GM23338 (cell line): ENCODE measurements around the gene HDAC8. TPM values are rescaled to one million over a fixed set of nuclear protein-coding genes. Genes with fewer than 3 reads are reported as not detected.

Experiments
- ATAC-seq: fragments of 200-7000 bp; cut with Tn5 transposase; 3 replicates; pipeline ENCODE4 v1.9.1; 2020
- DNase-seq: peaks from one replicate; pipeline ENCODE4 v3.0.0-alpha.2; 2015; ENCODE audit warnings: low spot score
- H2AFZ ChIP-seq: fragments of 200-600 bp; sonication (generic); 2 replicates; pipeline ENCODE4 v1.8.0; 2016; ENCODE audit warnings: antibody characterized with exemption, mild to moderate bottlenecking, moderate library complexity
- H3F3A ChIP-seq: fragments of 200-600 bp; sonication (generic); replicated peaks from 2 replicates; pipeline ENCODE4 v1.8.0; 2017; ENCODE audit warnings: antibody characterized with exemption, mixed run types, low read depth
- H3K27ac ChIP-seq: fragments of 200-600 bp; sonication (generic); 2 replicates; pipeline ENCODE4 v1.6.1; 2016; ENCODE audit warnings: low read depth
- H3K27me3 ChIP-seq: fragments of 200-600 bp; sonication (generic); 2 replicates; pipeline ENCODE4 v1.8.0; 2016; ENCODE audit warnings: mild to moderate bottlenecking, mixed run types, moderate library complexity; ENCODE audit not compliant: insufficient read depth
- H3K36me3 ChIP-seq: fragments of 200-600 bp; sonication (generic); 2 replicates; pipeline ENCODE4 v1.8.0; 2016; ENCODE audit warnings: mild to moderate bottlenecking; ENCODE audit not compliant: insufficient read depth
- H3K4me1 ChIP-seq: fragments of 200-600 bp; sonication (generic); 2 replicates; pipeline ENCODE4 v1.8.0; 2016; ENCODE audit warnings: mild to moderate bottlenecking, moderate library complexity; ENCODE audit not compliant: insufficient read depth
- H3K4me2 ChIP-seq: fragments of 200-600 bp; sonication (generic); 2 replicates; pipeline ENCODE4 v1.7.1; 2017; ENCODE audit warnings: mixed run types
- H3K4me3 ChIP-seq: fragments of 200-600 bp; sonication (generic); 2 replicates; pipeline ENCODE4 v1.6.1; 2016; ENCODE audit warnings: mixed run types
- H3K79me2 ChIP-seq: fragments of 200-600 bp; sonication (generic); replicated peaks from 2 replicates; pipeline ENCODE4 v1.8.0; 2017; ENCODE audit warnings: mild to moderate bottlenecking; ENCODE audit not compliant: insufficient read depth
- H3K9me2 ChIP-seq: fragments of 200-600 bp; sonication (generic); 2 replicates; pipeline ENCODE4 v1.8.0; 2017; ENCODE audit not compliant: insufficient read depth
- H4K20me1 ChIP-seq: fragments of 200-600 bp; sonication (generic); replicated peaks from 2 replicates; pipeline ENCODE4 v1.8.0; 2017; ENCODE audit warnings: mild to moderate bottlenecking; ENCODE audit not compliant: insufficient read depth
- H3K27ac Mint-ChIP-seq: 2 replicates; pipeline ENCODE4 v1.8.0; 2020; ENCODE audit warnings: inconsistent platforms, mild to moderate bottlenecking, moderate library complexity, mixed read lengths
- H3K27me3 Mint-ChIP-seq: 3 replicates; pipeline ENCODE4 v1.8.0; 2022; ENCODE audit warnings: low read depth, mild to moderate bottlenecking, moderate library complexity, mixed read lengths, inconsistent platforms; ENCODE audit not compliant: insufficient read depth, poor library complexity
- H3K36me3 Mint-ChIP-seq: 3 replicates; pipeline ENCODE4 v1.8.0; 2021; ENCODE audit warnings: low read depth, mild to moderate bottlenecking, inconsistent platforms, moderate library complexity, mixed read lengths
- H3K4me1 Mint-ChIP-seq: 3 replicates; pipeline ENCODE4 v1.8.0; 2020; ENCODE audit warnings: mild to moderate bottlenecking, inconsistent platforms, mixed read lengths
- H3K4me3 Mint-ChIP-seq: 3 replicates; pipeline ENCODE4 v1.8.0; 2021; ENCODE audit warnings: moderate library complexity, mild to moderate bottlenecking, inconsistent platforms, mixed read lengths
- H3K9me3 Mint-ChIP-seq: 3 replicates; pipeline ENCODE4 v1.8.0; 2020; ENCODE audit warnings: moderate library complexity, mild to moderate bottlenecking, inconsistent platforms, mixed read lengths
- CREB1 ChIP-seq: fragments of 250-450 bp; sonication (Bioruptor Pico); IDR thresholded peaks from 2 replicates; pipeline ENCODE4 v1.5.0; 2020; ENCODE audit warnings: low read depth, mild to moderate bottlenecking, moderate library complexity
- EZH2 ChIP-seq: fragments of 200-600 bp; sonication (generic); IDR thresholded peaks from one replicate; pipeline ENCODE4 v1.8.0; 2017; ENCODE audit warnings: antibody characterized with exemption, mild to moderate bottlenecking, low read depth; ENCODE audit not compliant: unreplicated experiment
- EZH2phosphoT487 ChIP-seq: fragments of 200-600 bp; sonication (generic); IDR thresholded peaks from one replicate; pipeline ENCODE4 v1.8.1; 2018; ENCODE audit warnings: antibody characterized with exemption; ENCODE audit not compliant: unreplicated experiment
- JUNB ChIP-seq: IDR thresholded peaks from one replicate; pipeline ENCODE4 v1.6.1; 2016; ENCODE audit warnings: antibody characterized with exemption; ENCODE audit not compliant: unreplicated experiment
- NANOG ChIP-seq: IDR thresholded peaks from 2 replicates; pipeline ENCODE4 v1.6.1; 2016; ENCODE audit warnings: antibody characterized with exemption, borderline replicate concordance
- POLR2AphosphoS5 ChIP-seq: IDR thresholded peaks from 2 replicates; pipeline ENCODE4 v1.6.1; 2016; ENCODE audit warnings: antibody characterized with exemption, low read depth
- STAT1 ChIP-seq: IDR thresholded peaks from one replicate; pipeline ENCODE4 v1.6.1; 2016; ENCODE audit warnings: antibody characterized with exemption; ENCODE audit not compliant: unreplicated experiment
- ZNF114 ChIP-seq: fragments of 250-450 bp; sonication (Bioruptor Pico); IDR thresholded peaks from 2 replicates; pipeline ENCODE4 v1.5.0; 2020; ENCODE audit warnings: mild to moderate bottlenecking, moderate library complexity
- ZNF331 ChIP-seq: fragments of 250-450 bp; sonication (Bioruptor Pico); IDR thresholded peaks from 2 replicates; pipeline ENCODE4 v1.5.0; 2020; ENCODE audit warnings: low read depth, mild to moderate bottlenecking, moderate library complexity
- polyA plus RNA-seq: library from polyadenylated mRNA; unstranded; fragments of >200 nt; fragmentation: Nextera tagmentation; extraction: Ambion mirVana; gene quantifications from 2 replicates; pipeline ENCODE4 v1.2.1, GENCODE V29; 2016
- total RNA-seq: library from RNA; depleted of rRNA; stranded (reverse); fragments of >200 nt; shearing (Covaris generic); gene quantifications from 2 replicates; pipeline ENCODE4 v1.2.3, GENCODE V29; 2014
- TF ChIP-seq, protein P1 (sequence below): IDR thresholded peaks from one replicate; pipeline ENCODE4 v1.6.1; 2018; ENCODE audit warnings: antibody characterized with exemption; ENCODE audit not compliant: unreplicated experiment
- TF ChIP-seq, protein P2 (sequence below), 2 experiments: fragments of 200-600 bp in 1 of 2; sonication (generic) in 1 of 2; conservative IDR thresholded peaks; 2 replicates each; pipeline versions ENCODE4 v1.5.1 to v1.6.1; 2016 to 2017; ENCODE audit warnings: antibody characterized with exemption in 2 of 2, low read depth in 2 of 2, mild to moderate bottlenecking in 2 of 2, moderate library complexity in 1 of 2
- TF ChIP-seq, protein P3 (sequence below): IDR thresholded peaks from 2 replicates; pipeline ENCODE4 v1.6.1; 2016; ENCODE audit warnings: antibody characterized with exemption
- TF ChIP-seq, protein P4 (sequence below): fragments of 250-450 bp; sonication (Bioruptor Pico); IDR thresholded peaks from 2 replicates; pipeline ENCODE4 v1.5.0; 2020; ENCODE audit warnings: mild to moderate bottlenecking, moderate library complexity

Gene HDAC8
- total and polyA plus RNA-seq, 2 experiments from 2014 or later: 21.6 to 28.7 TPM

DNA sequence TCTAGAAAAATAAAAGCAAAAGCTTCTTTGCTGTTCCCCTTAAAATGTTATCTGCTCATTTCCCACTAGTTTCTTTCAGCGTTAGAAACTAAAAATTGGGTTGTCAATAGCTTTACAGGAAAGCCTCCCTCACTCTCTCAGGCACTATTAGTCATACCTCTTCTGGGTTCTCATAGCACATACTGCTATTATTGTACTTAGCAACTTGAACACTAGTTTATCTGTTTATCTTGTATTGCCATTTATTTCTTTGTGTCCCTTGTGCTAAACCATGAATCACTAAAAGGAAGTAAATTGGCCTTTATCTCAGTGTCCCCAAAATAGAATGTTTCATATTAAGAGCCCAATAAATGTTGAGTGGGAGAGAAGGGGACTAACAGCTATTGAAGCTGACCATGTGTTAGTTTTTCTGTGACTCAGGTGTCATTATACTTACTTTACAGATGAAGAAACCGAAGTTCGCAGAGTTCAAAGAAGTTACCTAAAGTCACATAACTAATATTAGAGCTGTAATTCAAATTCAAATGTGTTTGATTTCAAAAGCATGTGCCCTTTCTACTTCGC lies 142.2 kb downstream of the HDAC8 start:
- H2AFZ ChIP-seq: no peak overlapping the region
- no peaks in the 10 kb centered on the region for H3F3A ChIP-seq
- no peaks in the 10 kb centered on the region for H4K20me1 ChIP-seq
- H3K9me2 ChIP-seq: no peaks in the 10 kb centered on the region
- TF ChIP-seq EZH2phosphoT487 (no peak), ZNF331 (no peak), NANOG (no peak), ZNF114 (no peak), POLR2AphosphoS5 (no peak), STAT1 (no peak), EZH2 (no peak), JUNB (no peak), CREB1 (CRISPR knock-in tag) (no peak)
- TF ChIP-seq, protein P1, sequence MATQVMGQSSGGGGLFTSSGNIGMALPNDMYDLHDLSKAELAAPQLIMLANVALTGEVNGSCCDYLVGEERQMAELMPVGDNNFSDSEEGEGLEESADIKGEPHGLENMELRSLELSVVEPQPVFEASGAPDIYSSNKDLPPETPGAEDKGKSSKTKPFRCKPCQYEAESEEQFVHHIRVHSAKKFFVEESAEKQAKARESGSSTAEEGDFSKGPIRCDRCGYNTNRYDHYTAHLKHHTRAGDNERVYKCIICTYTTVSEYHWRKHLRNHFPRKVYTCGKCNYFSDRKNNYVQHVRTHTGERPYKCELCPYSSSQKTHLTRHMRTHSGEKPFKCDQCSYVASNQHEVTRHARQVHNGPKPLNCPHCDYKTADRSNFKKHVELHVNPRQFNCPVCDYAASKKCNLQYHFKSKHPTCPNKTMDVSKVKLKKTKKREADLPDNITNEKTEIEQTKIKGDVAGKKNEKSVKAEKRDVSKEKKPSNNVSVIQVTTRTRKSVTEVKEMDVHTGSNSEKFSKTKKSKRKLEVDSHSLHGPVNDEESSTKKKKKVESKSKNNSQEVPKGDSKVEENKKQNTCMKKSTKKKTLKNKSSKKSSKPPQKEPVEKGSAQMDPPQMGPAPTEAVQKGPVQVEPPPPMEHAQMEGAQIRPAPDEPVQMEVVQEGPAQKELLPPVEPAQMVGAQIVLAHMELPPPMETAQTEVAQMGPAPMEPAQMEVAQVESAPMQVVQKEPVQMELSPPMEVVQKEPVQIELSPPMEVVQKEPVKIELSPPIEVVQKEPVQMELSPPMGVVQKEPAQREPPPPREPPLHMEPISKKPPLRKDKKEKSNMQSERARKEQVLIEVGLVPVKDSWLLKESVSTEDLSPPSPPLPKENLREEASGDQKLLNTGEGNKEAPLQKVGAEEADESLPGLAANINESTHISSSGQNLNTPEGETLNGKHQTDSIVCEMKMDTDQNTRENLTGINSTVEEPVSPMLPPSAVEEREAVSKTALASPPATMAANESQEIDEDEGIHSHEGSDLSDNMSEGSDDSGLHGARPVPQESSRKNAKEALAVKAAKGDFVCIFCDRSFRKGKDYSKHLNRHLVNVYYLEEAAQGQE: no peak
- TF ChIP-seq, protein P2, sequence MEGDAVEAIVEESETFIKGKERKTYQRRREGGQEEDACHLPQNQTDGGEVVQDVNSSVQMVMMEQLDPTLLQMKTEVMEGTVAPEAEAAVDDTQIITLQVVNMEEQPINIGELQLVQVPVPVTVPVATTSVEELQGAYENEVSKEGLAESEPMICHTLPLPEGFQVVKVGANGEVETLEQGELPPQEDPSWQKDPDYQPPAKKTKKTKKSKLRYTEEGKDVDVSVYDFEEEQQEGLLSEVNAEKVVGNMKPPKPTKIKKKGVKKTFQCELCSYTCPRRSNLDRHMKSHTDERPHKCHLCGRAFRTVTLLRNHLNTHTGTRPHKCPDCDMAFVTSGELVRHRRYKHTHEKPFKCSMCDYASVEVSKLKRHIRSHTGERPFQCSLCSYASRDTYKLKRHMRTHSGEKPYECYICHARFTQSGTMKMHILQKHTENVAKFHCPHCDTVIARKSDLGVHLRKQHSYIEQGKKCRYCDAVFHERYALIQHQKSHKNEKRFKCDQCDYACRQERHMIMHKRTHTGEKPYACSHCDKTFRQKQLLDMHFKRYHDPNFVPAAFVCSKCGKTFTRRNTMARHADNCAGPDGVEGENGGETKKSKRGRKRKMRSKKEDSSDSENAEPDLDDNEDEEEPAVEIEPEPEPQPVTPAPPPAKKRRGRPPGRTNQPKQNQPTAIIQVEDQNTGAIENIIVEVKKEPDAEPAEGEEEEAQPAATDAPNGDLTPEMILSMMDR (conservative IDR thresholded peaks at IDR 0.05; ENCODE audit: low read depth in 2 of 2): no peak
- TF ChIP-seq, protein P3, sequence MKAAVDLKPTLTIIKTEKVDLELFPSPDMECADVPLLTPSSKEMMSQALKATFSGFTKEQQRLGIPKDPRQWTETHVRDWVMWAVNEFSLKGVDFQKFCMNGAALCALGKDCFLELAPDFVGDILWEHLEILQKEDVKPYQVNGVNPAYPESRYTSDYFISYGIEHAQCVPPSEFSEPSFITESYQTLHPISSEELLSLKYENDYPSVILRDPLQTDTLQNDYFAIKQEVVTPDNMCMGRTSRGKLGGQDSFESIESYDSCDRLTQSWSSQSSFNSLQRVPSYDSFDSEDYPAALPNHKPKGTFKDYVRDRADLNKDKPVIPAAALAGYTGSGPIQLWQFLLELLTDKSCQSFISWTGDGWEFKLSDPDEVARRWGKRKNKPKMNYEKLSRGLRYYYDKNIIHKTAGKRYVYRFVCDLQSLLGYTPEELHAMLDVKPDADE: no peak
- TF ChIP-seq, protein P4, sequence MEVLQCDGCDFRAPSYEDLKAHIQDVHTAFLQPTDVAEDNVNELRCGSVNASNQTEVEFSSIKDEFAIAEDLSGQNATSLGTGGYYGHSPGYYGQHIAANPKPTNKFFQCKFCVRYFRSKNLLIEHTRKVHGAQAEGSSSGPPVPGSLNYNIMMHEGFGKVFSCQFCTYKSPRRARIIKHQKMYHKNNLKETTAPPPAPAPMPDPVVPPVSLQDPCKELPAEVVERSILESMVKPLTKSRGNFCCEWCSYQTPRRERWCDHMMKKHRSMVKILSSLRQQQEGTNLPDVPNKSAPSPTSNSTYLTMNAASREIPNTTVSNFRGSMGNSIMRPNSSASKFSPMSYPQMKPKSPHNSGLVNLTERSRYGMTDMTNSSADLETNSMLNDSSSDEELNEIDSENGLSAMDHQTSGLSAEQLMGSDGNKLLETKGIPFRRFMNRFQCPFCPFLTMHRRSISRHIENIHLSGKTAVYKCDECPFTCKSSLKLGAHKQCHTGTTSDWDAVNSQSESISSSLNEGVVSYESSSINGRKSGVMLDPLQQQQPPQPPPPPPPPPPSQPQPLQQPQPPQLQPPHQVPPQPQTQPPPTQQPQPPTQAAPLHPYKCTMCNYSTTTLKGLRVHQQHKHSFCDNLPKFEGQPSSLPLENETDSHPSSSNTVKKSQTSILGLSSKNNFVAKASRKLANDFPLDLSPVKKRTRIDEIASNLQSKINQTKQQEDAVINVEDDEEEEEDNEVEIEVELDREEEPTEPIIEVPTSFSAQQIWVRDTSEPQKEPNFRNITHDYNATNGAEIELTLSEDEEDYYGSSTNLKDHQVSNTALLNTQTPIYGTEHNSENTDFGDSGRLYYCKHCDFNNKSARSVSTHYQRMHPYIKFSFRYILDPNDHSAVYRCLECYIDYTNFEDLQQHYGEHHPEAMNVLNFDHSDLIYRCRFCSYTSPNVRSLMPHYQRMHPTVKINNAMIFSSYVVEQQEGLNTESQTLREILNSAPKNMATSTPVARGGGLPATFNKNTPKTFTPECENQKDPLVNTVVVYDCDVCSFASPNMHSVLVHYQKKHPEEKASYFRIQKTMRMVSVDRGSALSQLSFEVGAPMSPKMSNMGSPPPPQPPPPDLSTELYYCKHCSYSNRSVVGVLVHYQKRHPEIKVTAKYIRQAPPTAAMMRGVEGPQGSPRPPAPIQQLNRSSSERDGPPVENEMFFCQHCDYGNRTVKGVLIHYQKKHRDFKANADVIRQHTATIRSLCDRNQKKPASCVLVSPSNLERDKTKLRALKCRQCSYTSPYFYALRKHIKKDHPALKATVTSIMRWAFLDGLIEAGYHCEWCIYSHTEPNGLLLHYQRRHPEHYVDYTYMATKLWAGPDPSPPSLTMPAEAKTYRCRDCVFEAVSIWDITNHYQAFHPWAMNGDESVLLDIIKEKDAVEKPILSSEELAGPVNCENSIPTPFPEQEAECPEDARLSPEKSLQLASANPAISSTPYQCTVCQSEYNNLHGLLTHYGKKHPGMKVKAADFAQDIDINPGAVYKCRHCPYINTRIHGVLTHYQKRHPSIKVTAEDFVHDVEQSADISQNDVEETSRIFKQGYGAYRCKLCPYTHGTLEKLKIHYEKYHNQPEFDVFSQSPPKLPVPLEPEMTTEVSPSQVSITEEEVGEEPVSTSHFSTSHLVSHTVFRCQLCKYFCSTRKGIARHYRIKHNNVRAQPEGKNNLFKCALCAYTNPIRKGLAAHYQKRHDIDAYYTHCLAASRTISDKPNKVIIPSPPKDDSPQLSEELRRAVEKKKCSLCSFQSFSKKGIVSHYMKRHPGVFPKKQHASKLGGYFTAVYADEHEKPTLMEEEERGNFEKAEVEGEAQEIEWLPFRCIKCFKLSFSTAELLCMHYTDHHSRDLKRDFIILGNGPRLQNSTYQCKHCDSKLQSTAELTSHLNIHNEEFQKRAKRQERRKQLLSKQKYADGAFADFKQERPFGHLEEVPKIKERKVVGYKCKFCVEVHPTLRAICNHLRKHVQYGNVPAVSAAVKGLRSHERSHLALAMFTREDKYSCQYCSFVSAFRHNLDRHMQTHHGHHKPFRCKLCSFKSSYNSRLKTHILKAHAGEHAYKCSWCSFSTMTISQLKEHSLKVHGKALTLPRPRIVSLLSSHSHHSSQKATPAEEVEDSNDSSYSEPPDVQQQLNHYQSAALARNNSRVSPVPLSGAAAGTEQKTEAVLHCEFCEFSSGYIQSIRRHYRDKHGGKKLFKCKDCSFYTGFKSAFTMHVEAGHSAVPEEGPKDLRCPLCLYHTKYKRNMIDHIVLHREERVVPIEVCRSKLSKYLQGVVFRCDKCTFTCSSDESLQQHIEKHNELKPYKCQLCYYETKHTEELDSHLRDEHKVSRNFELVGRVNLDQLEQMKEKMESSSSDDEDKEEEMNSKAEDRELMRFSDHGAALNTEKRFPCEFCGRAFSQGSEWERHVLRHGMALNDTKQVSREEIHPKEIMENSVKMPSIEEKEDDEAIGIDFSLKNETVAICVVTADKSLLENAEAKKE (CRISPR knock-in tag): no peak
- no peak overlapping the region for H3K4me3 Mint-ChIP-seq
- H3K27ac ChIP-seq: no peak overlapping the region
- H3K4me2 ChIP-seq: no peak overlapping the region
- H3K27me3 Mint-ChIP-seq: peaks cover 3% of the 10 kb centered on the region
- ATAC-seq: no peak
- H3K79me2 ChIP-seq: no peaks in the 10 kb centered on the region
- no peak for DNase-seq
- H3K4me1 ChIP-seq: no peaks in the 10 kb centered on the region
- H3K27me3 ChIP-seq: no peaks in the 10 kb centered on the region
- no peaks in the 10 kb centered on the region for H3K4me1 Mint-ChIP-seq
- no peaks in the 10 kb centered on the region for H3K36me3 ChIP-seq
- no peak overlapping the region for H3K4me3 ChIP-seq
- no peak overlapping the region for H3K27ac Mint-ChIP-seq
- no peaks in the 10 kb centered on the region for H3K9me3 Mint-ChIP-seq
- H3K36me3 Mint-ChIP-seq: no peaks in the 10 kb centered on the region; the same call in 2 of the 3 replicates
